Liver (tissue), 3 donors: ENCODE results near the gene OR2T27.

Source experiments
- ATF3 ChIP-seq: IDR thresholded peaks from 2 replicates; pipeline ENCODE4 v1.6.1; 2016; ENCODE audit warnings: antibody characterized with exemption
- EGR1 ChIP-seq, 2 donors: IDR thresholded peaks; 2 replicates each; pipeline ENCODE4 v1.6.1; 2016 to 2018; ENCODE audit warnings: antibody characterized with exemption in 2 of 2, low read depth in 2 of 2
- FOXA1 ChIP-seq: IDR thresholded peaks from 2 replicates; pipeline ENCODE4 v1.6.1; 2016; ENCODE audit warnings: antibody characterized with exemption
- GABPA ChIP-seq, 2 donors: IDR thresholded peaks in 1 of 2; conservative IDR thresholded peaks in 1 of 2; 2 replicates each; pipeline ENCODE4 v1.6.1; 2016; ENCODE audit warnings: antibody characterized with exemption in 2 of 2, mild to moderate bottlenecking in 1 of 2, moderate library complexity in 1 of 2
- JUND ChIP-seq, 2 donors: IDR thresholded peaks; 2 replicates each; pipeline ENCODE4 v1.6.1; 2016; ENCODE audit warnings: antibody characterized with exemption in 2 of 2
- NR2F2 ChIP-seq: IDR thresholded peaks from 2 replicates; pipeline ENCODE4 v1.6.1; 2016; ENCODE audit warnings: antibody characterized with exemption
- REST ChIP-seq: IDR thresholded peaks from 2 replicates; pipeline ENCODE4 v1.6.1; 2016; ENCODE audit warnings: antibody characterized with exemption, mild to moderate bottlenecking
- SP1 ChIP-seq: IDR thresholded peaks from 2 replicates; pipeline ENCODE4 v1.6.1; 2018; ENCODE audit warnings: antibody characterized with exemption, mild to moderate bottlenecking
- TAF1 ChIP-seq: conservative IDR thresholded peaks from 2 replicates; pipeline ENCODE4 v1.6.1; 2016; ENCODE audit warnings: antibody characterized with exemption, mild to moderate bottlenecking
- YY1 ChIP-seq: IDR thresholded peaks from 2 replicates; pipeline ENCODE4 v1.6.1; 2016; ENCODE audit warnings: antibody characterized with exemption, mild to moderate bottlenecking
- ZBTB33 ChIP-seq: IDR thresholded peaks from 2 replicates; pipeline ENCODE4 v1.6.1; 2016; ENCODE audit warnings: antibody characterized with exemption
- TF ChIP-seq, protein P1 (sequence below): fragments of 150-350 bp; IDR thresholded peaks from 2 replicates; pipeline ENCODE4 v1.5.1; 2017; ENCODE audit warnings: improper control_type of control experiment, low read depth, low read length; ENCODE audit not compliant: missing input control
- TF ChIP-seq, protein P2 (sequence below): IDR thresholded peaks from 2 replicates; pipeline ENCODE4 v1.6.1; 2016; ENCODE audit warnings: antibody characterized with exemption
- donor health status: healthy.
- donor health status: healthy.

DNA sequence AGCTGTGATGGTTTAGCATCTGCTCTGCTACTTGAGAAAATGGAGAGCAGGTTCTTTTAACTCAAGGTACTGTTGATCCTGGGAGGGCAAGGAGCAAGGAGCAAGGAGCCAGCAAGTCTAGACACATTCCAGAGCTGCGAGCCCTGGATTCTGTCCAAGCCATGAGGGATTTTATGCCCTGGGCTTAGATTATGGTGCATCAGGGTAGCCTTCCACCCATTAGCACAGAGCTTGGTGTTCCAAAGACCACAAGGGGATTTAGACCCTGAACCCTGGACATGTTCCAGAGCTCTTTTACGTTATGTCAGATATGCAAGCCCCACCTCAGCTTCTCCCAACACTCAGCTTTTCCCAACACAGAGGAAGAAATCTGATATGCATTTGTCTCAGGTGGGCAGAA lies 49.3 kb upstream of the OR2T27 start:
- TF ChIP-seq, protein P1, sequence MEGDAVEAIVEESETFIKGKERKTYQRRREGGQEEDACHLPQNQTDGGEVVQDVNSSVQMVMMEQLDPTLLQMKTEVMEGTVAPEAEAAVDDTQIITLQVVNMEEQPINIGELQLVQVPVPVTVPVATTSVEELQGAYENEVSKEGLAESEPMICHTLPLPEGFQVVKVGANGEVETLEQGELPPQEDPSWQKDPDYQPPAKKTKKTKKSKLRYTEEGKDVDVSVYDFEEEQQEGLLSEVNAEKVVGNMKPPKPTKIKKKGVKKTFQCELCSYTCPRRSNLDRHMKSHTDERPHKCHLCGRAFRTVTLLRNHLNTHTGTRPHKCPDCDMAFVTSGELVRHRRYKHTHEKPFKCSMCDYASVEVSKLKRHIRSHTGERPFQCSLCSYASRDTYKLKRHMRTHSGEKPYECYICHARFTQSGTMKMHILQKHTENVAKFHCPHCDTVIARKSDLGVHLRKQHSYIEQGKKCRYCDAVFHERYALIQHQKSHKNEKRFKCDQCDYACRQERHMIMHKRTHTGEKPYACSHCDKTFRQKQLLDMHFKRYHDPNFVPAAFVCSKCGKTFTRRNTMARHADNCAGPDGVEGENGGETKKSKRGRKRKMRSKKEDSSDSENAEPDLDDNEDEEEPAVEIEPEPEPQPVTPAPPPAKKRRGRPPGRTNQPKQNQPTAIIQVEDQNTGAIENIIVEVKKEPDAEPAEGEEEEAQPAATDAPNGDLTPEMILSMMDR = no peak
- TF ChIP-seq, protein P2, sequence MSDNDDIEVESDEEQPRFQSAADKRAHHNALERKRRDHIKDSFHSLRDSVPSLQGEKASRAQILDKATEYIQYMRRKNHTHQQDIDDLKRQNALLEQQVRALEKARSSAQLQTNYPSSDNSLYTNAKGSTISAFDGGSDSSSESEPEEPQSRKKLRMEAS = no peak
- TF ChIP-seq YY1 (no peak), REST (no peak), ZBTB33 (no peak), SP1 (no peak), NR2F2 (no peak), EGR1 (IDR thresholded peaks at IDR 0.05; ENCODE audit: low read depth in 2 of 2) (no peak), ATF3 (no peak), GABPA (IDR thresholded peaks at IDR 0.05 in 1 of 2, conservative IDR thresholded peaks at IDR 0.05 in 1 of 2) (no peak), JUND (IDR thresholded peaks at IDR 0.05) (no peak), TAF1 (no peak), FOXA1 (no peak)
